CD4-positive, alpha-beta T cell treated with Interleukin-15 for 1 hour (primary cell): Measurements from ENCODE around the gene NUPR1.
A peak's percentile ranks its signal among the peaks of the same experiment; 100 is the strongest.
"Not testable (repeated sequence)": the region's sequence is repeated elsewhere in the genome, so short reads cannot be mapped to it uniquely, and the experiment has no call there.

Source experiments
- DNase-seq: peaks from one replicate; pipeline ENCODE4 v3.0.0-alpha.2; 2020

Gene NUPR1

DNA sequence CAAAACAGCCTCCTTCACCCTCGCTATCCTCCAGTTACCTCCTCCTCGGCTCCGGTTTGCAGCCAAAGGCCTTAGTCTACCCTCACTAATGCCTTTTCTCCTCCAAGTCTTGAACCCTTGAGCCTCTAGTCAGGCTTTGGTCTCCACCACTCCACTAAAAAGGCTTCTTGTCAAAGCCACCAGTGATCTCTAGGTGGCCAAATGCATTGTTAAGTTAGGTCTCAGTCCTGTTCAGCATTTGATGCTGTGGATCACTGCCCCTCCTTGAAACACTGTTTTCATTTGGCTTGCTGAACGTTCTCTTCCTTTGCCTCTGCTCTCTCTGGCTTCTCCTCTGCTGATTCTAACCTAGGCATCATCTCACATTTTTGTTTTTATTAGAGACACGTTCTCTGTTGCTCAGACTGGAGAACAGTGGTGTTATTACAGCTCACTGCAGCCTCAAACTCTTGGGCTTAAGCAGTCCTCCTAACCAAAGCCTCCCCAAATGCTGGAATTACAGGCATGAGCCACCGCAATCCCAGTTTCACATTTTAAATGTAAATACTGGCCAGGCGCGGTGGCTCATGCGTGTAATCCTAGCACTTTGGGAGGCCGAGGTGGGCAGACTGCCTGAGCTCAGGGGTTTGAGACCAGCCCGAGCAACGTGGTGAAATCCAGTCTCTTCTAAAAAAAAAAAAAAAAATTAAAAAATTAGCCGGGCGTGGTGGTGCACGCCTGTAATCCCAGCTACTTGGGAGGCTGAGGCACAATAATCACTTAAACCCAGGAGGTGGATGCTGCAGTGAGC lies 16.1 kb upstream of the NUPR1 start:
- DNase-seq: no peak

DNA sequence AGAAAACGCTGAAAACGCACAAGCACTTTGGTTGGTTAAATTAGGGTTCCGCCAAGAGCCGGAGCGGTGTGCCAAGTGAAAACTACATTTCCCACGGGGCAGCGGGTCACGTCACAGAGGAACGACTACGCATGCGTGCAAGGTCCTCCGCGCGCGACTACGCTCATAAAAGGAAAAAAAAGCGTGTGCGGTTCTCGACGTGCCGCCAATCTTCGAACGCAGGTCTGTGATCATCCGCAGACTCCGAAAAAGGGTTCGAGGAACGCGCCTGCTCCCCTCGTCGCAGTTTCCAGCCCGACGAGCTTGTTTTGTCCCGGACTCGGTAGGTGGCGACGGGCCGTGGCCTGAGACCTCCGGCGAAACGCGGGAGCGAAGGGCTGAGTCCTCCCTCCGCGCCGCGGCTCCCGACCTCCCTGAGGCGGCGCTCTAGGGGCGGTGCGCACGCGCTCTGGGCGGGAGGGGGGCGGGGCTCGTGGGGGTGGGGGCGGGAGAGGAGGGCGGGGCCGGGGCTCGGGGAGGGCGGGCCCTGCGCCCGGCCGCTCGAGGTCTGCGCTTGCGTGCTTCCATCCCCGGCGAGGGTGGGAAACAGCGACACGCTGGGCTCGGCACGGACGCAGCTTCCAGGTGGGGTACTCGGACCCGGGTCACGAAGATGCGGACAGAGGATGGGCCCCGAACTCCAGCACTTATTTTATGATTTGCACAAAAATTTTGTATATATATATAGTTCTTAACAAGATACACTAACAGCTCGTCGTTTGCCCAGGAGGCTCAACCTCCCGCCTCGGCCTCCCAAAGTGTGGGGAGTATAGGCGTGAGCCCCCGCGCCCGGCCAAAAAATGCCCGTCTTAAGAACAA lies 15.2 kb upstream of the NUPR1 start, which contains the start of gene SGF29:
Gene SGF29 (plus strand): TSS at position 145 of the 858 bp plus-strand sequence. CDS start 27,150 bp downstream, outside the sequence.
- peak; percentile 93 for DNase-seq

DNA sequence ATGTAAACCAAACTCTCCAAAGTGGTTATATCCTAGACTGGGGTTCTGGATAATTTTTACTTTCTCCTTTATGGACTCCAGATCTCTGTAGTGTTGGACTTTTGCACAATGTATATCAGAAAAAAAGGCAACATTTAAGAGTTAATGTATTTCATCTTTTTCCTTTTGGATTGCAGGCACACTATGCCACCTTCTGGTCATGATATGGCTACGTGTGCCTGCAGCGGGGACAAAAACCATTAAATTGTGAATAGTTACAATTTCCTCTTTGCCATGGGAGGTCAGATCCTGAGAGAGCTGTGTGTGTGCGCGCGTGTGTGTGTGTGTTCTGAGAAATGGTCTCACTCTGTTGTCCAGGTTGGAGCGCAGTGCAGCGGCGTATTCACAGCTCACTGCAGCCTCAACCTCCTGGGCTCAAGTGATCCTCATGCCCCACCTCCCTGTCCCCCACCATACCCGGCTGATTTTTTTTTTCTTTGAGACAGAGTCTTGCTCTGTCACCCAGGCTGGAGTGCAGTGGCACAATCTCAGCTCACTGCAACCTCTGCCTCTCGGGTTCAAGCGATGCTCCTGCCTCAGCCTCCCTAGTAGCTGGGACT lies 10.6 kb upstream of the NUPR1 start:
- peak; percentile 24 for DNase-seq

DNA sequence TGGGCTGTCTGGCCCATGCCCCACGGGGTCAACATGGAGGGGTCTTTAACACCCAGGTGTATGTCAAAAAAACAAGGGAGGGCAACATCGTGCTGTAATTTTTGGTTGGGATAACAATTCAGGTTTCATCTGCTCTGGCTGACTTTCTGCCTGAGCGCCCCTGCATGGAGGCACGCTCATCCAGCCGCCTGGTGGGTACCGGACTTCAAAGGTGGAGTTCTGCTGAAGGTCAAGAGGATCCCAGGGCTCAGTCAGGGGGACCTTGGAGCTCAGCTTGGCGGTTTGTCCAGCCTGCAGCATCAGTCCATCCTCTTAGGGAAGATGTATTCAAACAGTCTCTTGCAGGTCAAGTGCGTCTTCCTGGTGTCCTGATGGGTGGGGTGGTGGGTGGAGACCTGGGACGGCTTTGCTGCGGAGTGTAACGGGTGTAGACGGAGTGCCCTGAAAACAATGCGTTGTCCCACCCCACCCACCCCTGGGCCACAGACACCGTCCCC lies 9.6 kb upstream of the NUPR1 start:
- no peak for DNase-seq

DNA sequence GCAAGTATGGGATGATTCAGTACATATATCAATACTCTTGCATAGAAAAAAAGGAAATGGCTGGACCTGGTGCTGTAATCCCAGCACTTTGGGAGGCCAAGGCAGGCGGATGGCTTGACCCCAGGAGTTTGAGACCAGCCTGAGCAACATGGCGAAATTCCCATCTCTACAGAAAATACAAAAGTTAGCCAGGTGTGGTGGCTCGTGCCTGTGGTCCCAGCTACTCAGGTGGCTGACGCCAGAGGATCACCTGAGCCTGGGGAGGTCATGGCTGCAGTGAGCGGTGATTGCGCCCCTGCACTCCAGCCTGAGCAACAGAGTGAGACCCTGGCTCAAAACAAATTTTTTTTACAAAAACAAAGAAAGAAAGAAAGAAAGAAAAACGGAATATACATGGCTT lies 7.9 kb upstream of the NUPR1 start:
- no peak for DNase-seq

DNA sequence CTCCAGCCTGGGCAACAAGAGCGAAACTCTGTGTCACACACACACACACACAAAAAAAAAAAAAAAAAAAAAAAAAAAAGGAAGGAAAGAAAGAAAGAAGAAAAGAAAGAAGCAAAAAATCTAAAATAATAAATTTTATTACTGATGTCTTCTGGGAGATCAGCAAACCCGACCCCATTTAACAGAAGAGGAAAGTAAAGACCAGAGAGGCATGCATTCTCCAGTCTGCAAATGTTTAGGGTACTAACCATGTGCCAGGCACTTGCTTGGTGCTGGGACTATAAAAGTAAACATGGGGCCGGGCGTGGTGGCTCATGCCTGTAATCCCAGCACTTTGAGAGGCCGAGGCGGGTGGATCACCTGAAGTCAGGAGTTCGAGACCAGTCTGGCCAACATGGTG lies 7.2 kb upstream of the NUPR1 start:
- not testable (repeated sequence) for DNase-seq

DNA sequence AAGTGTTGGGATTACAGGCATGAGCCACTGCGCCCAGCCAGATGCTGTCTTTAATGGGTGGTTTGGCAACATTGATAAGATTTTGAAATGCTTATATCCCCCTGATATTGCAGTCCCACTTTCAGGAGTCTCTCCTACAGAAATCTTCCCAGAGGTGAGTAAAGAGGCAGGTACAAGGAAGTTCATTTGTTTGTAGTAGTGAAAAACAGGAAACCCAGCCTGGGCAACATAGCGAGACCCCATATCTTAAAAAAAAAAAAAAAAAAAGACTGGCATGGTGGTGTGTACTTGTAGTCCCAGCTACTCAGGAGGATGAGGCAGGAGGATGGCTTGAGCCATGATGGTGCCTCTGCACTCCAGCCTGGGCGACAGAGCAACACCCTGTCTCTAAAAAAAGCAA lies 6.2 kb upstream of the NUPR1 start:
- DNase-seq: no peak

DNA sequence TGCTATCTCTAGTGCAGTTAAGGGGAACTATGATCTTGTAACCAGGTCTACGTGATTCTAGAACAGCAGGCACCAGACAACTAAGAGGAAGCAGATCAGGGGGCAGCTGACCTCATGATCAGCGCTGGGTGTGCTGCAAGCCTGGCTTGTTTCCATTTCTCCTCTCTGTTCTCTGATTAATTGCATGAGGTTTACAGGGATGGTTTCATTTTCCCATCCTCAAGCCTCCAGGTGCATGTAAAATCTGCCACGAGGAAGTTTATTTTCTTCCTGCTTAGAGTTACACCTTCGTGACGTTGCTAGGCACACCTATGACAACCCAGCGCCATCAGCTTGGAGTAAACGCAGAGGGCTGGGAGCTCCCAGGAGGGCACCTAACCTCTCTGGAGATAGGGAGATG lies 4.3 kb upstream of the NUPR1 start:
- peak; percentile 54 for DNase-seq

DNA sequence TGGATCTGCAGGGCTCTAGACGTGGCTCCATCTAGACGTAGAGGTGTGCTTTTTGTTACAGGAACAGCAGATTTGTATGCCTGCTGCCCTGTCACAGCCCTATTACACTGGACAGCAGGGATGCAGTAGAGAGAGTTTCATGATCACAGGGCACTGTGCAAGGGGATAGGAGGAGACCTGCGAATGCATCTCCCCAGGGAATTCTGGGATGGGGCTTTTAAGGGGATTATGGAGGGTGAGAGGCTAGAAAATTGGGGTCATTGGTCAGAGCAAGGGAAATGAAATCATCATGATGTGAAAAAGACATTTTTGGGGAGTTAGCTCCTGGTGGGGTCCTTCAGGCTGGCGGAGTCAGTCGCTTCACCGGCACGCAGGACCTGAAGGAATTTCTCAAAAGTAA lies 3.9 kb upstream of the NUPR1 start:
- no peak for DNase-seq

DNA sequence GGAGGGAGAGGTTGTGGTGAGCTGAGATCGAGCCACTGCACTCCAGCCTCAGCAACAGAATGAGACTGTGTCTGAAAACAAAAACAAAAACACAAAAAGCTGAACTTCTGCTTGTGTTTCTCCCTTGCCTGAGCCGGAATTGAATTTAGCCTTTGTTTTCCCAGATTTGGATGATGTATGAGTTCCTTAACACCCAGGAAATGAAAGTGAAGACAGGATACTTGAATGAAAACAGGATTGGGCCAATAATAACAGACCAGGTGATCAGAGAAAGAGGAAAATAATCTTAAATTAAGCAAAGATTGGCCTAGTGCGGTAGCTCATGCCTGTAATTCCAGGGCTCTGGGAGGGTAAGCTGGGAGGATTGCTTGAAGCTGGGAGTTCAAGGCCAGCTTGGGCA lies 1.6 kb upstream of the NUPR1 start:
- no peak for DNase-seq

DNA sequence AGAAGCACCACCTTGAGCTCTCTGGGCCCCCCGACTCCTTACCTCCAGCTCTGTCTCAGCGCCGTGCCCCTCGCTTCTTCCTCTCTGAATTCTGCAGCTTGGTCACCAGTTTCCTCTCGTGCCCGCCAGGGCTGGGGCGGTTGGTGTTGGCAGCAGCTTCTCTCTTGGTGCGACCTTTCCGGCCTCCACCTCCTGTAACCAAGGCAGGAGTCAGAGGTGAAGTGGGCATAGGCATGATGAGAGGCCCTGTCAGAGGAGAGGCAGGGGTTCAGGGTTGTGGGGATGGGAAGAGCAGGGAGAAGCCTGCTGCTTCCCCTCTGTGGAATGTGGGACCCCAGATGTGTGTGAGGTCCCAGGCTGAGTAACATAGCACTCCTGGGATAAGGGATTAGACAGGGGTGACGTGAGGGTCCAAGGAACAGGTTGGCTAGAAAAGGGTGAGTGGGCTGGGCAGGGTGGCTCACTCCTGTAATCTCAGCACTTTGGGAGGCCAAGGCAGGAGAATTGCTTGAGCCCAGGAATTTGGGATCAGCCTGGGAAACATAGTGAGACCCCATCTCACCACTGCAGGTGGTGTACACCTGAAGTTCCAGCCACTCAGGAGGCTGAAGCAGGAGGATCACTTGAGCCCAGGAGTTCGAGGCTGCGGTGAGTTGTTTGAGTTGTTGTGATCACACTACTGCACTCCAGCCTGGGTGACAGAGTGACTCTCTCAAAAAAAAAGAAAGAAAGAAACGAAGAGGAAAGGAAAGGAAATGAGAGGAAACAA lies 626 bp downstream of the NUPR1 start:
- no peak for DNase-seq

DNA sequence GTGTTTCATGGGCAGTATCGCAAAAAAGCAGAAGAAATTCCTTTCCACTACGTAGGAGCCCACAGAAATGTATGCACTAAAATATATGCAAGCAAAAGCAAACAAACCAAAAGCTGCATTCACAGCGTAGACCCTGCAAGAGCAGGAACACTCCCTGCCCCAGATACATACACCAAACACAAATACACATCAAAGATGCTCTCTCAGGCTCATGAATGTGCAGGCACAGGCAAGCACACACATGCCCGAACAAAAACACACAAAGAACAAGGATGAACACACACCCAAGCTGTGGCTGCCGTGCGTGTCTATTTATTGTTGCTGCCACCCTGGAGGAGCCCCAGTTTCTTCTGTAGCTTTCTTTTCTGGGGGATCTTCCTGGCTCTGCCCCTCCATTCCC lies 1.7 kb downstream of the NUPR1 start:
- no peak for DNase-seq

DNA sequence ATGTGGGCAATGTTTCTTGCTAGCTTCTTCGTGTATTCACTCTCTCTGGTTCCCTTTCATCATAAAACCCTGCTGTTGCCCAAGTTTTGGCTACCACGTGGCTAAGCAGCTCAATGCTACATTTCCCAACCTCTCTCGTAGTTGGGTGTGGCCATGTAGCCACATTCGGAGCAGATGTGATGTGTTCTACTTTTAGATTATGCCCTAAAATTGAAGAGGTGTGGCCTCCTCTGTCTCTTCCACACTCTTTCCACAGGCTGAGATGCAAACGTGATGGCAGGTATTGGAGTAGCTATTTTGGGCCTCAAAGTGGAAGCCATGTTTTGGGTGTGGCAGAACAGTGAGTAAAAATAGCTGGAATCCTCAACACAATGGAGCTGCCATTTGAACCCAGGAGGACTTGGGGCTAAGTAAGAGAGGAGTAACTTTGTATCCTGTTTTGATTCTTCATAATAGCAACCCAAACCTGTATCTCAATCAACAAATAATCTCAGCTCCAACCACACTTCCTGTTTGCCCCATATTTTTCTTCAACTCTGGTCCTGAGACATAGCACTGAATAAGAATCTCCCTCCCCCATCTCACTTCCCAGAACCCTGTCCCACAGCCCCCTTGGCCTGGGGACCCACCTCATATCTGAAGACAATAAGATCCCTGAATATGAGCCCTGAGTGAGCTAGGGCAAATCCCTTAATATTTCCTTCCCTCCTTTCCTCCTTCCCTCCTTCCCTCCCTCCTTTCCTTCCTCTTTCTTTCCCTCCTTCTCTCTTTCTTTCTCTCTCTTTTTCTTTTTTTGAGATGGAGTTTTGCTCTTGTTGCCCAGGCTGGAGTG lies 4.0 kb downstream of the NUPR1 start:
- peak; percentile 71 for DNase-seq

DNA sequence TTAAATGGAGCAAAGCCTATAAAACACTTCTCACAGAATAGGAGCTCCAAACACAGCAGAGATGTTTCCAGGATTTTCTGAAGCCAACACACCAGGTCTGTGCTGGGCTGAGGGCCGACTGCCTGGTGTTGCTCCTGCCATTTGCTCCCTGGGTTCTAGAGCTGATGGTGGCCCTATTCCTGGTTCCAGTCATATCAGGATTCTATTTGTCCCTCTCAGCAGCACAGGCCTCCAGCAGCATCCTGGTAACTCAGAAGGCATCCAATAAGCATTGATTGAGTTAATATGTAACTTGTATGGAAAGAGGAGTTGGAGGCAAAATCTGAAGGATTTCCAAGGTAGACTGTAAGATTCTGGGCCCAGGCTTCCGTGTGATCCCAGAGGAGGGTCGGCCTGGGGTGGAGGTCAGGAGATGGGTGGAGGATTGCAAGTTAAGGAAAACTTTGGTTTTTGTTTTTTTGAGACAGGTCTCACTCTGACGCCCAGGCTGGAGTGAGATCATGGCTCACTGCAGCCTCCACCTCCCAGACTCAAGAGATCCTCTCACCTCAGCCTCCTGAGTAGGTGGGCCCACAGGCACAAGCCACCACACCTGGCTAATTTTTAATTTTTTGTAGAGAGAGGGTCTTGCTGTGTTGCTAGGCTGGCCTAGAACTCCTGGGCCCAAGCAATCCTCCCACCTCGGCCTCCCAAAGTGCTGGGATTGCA lies 5.7 kb downstream of the NUPR1 start:
- DNase-seq: no peak

DNA sequence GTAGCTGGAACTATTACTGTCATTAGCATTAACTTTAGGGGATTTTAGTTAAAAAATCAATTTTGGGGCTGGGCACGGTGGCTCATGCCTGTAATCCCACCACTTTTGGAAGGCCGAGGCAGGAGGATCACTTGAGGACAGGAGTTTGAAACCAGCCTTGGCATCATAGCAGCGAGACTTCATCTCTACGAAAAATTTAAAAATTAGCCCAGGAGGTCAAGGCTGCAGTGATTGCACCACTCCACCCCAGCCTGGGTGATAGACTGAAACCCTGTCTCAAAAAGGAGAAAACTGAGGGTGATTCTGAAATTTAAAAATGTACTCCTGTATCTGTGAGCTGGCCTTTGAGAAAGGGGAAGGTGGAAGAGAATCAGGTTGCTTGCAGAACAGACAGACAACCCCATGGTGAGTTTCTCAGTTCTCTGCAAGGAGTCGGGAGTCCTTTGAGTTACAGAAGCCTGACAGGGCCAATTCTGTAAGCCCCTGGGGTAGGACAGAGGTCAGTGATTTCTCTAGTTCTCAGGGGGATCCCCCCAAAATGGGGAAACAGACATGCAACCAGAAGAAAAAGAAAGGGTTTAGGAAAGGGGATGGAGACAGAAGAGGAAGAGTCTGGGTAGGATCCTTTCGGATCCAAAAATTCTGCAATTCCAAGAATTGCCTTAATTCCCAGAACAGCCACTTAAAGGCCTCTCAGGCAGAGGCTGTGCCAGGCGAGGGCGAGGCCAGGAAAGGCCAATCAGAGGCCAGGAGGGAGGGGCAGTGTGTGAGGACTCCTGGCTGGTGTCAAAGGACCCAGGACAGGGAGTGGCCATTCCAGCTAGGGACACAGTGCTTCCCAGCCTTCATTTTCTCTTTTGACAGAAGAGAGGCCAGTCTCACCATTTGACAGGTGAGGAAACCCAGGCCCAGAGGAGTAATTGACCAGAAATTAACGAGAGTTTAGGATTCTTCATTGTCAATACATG lies 6.7 kb downstream of the NUPR1 start:
- DNase-seq: no peak

DNA sequence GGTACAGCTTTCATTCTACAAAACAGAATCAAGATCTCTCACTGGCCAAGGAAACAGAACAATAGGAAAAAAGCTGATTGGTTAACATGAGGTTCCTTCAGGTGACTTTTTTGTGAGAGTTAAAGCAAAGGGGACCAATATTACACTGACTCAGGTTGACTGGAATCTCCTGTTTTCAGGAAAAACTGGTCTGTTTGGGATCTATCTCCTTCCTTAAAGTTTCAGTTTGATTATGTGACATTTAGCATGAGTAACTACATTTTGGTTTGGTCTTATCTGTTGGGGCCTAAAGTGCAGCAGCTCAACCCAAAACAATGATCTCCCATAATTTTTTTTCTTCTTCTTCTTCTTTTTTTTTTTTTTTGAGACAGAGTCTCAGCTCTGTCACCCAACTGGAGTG lies 9.7 kb downstream of the NUPR1 start:
- DNase-seq: no peak

DNA sequence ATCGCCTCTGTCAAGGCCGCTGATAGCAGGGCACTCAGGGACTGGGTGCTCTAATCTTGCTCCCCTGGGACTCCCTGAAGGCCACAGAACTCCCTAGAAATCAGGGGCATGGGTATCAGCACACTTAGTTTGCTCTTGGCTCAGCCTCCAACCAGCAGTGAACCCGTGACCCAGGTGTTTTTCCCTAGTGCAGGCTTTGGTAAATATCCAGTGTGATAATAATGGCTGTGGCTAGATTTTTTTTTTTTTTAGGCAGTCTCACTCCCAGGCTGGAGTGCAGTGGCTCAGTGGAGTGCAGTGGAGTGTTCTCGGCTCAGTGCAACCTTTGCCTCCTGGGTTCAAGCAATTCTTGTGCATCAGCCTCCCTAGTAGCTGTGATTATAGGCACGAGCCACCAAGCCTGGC lies 10.3 kb downstream of the NUPR1 start:
- no peak for DNase-seq

DNA sequence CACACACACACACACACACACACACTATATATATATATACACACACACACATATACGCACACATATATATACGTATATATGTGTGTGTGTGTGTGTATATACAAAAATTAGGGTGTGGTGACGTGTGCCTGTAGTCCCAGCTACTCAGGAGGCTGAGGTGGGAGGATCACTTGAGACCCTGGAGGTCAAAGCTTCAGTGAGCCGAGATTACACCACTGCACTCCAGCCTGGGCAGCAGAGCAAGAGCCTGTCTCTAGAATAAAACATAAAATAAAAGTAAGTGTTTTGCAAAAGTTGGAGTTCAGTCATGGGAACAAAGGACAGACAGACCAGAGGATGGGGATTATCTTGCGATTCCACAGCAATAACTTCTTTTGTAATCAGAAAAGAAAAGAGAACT lies 10.8 kb downstream of the NUPR1 start:
- DNase-seq: no peak

DNA sequence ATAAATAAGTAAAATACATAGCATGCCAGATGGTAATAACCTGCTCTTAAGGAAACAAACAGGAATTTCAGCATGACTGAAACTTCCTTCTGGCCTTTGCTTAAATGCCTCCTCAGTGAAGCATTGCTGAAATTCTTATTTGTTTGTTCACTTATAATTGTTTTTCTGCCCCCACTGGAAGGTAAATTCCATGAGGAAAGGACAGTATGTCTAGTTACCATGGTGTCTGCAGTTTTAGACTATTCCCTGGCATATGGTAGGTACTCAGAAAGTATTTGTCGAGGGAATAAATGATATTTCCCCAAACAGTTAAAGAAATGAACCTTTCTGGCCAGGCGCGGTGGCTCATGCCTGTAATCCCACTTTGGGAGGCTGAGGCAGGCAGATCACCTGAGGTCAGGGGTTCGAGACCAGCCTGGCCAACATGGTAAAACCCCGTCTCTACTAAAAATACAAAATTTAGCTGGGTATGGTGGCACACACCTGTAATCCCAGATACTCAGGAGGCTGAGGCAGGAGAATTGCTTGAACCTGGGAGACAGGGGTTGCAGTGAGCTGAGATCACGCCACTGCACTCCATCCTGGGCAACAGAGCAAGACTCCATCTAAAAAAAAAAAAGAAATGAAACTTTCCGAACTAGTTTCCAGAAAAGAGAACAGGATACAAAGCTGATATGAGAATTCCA lies 11.5 kb downstream of the NUPR1 start:
- not testable (repeated sequence) for DNase-seq
